Measurements from ENCODE around the gene FZD7. TPM values are rescaled to one million over a fixed set of nuclear protein-coding genes. Genes with fewer than 3 reads are reported as not detected.

Gene FZD7
- total RNA-seq, 1 experiment from 2014 or later, result 302 TPM

DNA sequence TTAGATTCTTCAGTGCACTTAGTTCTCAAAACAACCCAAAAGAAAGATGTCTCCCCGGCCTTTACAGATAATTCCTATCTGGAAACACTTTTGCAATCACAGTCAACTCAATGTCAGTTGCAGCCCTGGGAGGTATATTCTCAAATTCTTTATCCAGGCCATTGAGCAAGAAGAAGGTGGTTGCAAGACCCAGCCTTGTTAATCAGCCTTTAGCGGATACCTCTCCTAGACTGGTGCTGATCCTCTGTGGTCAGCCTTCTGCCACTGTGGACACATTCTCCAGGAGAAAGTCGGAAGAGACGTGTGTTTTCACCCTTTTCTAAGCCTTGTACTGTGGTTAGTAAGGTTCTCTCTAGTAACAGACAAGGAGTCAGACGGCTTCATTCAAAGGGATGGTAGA, 7.8 kb upstream of the FZD7 start:
- no peaks in the 10 kb centered on the region for H3K79me1 ChIP-seq (ENCODE audit: insufficient read depth, low read depth, low read length, poor library complexity, severe bottlenecking)

More for the DNA sequence above, 7.8 kb upstream of the FZD7 start:
- Histone ChIP-seq H4K91ac (ENCODE audit: insufficient read length, low read depth, low read length) (no peak overlapping the region), H3K9me3 (ENCODE audit: control insufficient read depth, low read depth, low read length) (no peaks in the 10 kb centered on the region), H4K5ac (ENCODE audit: insufficient read length, low read depth, low read length) (no peak overlapping the region), H3K23me2 (ENCODE audit: insufficient read length, low read depth, low read length, poor library complexity, severe bottlenecking) (no peaks in the 10 kb centered on the region), H3K79me2 (ENCODE audit: insufficient read depth, low read length) (no peaks in the 10 kb centered on the region), H2BK15ac (ENCODE audit: low read depth, low read length) (no peak overlapping the region), H2AK5ac (ENCODE audit: insufficient read length, low read length) (no peak overlapping the region), H3K27ac (ENCODE audit: insufficient read length, low read depth, low read length) (no peak overlapping the region), H3K9ac (ENCODE audit: extremely low read depth, insufficient read length, low read length) (no peak overlapping the region), H2AFZ (ENCODE audit: low read length) (no peak overlapping the region), H2BK120ac (ENCODE audit: low read depth, low read length, poor library complexity, severe bottlenecking) (no peak overlapping the region), H3K56ac (ENCODE audit: insufficient read length, low read depth, low read length) (no peak overlapping the region), H3K27me3 (ENCODE audit: insufficient read depth, low read length) (peaks cover 2% of the 10 kb centered on the region; the same call in 1 of the 2 replicates), H4K20me1 (ENCODE audit: control insufficient read depth, insufficient read depth, insufficient read length) (no peaks in the 10 kb centered on the region), H2BK12ac (ENCODE audit: insufficient read length, low read depth, low read length) (no peak overlapping the region), H3K14ac (ENCODE audit: insufficient read depth, low read length) (no peak overlapping the region), H2BK5ac (ENCODE audit: insufficient read length, low read length) (no peak overlapping the region), H3K18ac (ENCODE audit: insufficient read length, low read depth, low read length) (no peak overlapping the region), H3K4ac (ENCODE audit: low read depth, low read length) (no peak overlapping the region), H3K23ac (ENCODE audit: insufficient read length, low read depth, low read length) (no peak overlapping the region), H2BK20ac (ENCODE audit: low read depth, low read length, poor library complexity, severe bottlenecking) (no peak overlapping the region), H3K4me1 (ENCODE audit: insufficient read depth, low read length) (peaks cover 19% of the 10 kb centered on the region; the same call in 1 of the 2 replicates), H3T11ph (ENCODE audit: low read length) (no peak overlapping the region), H4K8ac (replicated peaks; ENCODE audit: insufficient read length, low read depth, low read length) (no peak overlapping the region), H3K4me2 (ENCODE audit: insufficient read depth, insufficient read length, low read length) (no peak overlapping the region)
- Mint-ChIP-seq H3K27me3 (ENCODE audit: low read depth) (peaks cover 6% of the 10 kb centered on the region), H3K36me3 (ENCODE audit: insufficient read depth in 1 of 3, low read depth in 3 of 3) (peaks cover 0 to 2% (median 0%) of the 10 kb centered on the region in 3 experiments; a peak in 3 of 7 replicates), H3K27ac (no peak overlapping the region; a peak in 1 of 7 replicates), H3K4me1 (peaks cover 54 to 67% of the 10 kb centered on the region in 2 experiments), H3K9me3 (no peaks in the 10 kb centered on the region), H3K4me3 (no peak overlapping the region)
- DNase-seq, result no peak
- TF ChIP-seq CTCF (conservative IDR thresholded peaks at IDR 0.05), result no peak
- no CpG with 5 or more reads among the region's 5 CpGs for WGBS (ENCODE audit: extremely low coverage, insufficient read length, low lambda C conversion rate)

All from H9 (cell line).